ENCODE measurements around the gene TNFSF13B.

GRCh38 chr13:108272333-108272732 is 2.8 kb downstream of the TNFSF13B start:
- no peak for TF ChIP-seq CTCF (IDR thresholded peaks at IDR 0.05)
- TF ChIP-seq POLR2A (IDR thresholded peaks at IDR 0.05): no peak
